Measurements from ENCODE around the gene EWSR1.

Gene EWSR1

DNA sequence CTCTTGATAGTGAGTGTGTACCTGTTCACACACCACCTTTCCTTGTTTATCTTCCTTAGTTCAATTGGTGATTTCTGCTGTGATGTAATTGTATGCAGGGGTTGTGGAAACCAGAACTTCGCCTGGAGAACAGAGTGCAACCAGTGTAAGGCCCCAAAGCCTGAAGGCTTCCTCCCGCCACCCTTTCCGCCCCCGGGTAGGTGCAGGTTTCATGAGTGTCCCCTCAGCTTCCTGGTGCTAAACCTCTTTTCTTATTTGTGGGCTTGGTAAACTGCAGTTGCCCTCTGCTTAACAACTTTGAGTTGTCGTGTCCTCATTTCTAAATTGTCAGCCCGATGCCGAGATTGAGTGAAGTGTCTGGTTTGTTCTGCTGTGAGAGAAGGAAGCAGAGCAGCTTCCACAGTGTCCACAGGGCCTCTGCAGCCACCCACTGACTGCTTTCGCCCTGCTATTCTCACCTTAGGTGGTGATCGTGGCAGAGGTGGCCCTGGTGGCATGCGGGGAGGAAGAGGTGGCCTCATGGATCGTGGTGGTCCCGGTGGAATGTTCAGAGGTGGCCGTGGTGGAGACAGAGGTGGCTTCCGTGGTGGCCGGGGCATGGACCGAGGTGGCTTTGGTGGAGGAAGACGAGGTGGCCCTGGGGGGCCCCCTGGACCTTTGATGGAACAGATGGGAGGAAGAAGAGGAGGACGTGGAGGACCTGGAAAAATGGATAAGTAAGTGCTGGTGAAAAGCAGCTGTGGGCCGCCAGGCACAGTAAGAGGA, 31.2 kb downstream of the EWSR1 start:
- no peak overlapping the region for H3K9ac ChIP-seq (ENCODE audit: low read length)
- H3K27me3 ChIP-seq (ENCODE audit: control insufficient read depth, insufficient read depth, low read length) = no peaks in the 10 kb centered on the region
- H3K9me3 ChIP-seq (ENCODE audit: control insufficient read depth, insufficient read depth, low read depth, low read length) = no peaks in the 10 kb centered on the region
- H3K36me3 ChIP-seq (ENCODE audit: control insufficient read depth, insufficient read depth, low read length) = peaks cover 68% of the 10 kb centered on the region
- no peak overlapping the region for H3K4me3 ChIP-seq (ENCODE audit: low read depth, low read length)
- no peak overlapping the region for H3K27ac ChIP-seq (ENCODE audit: low read depth, low read length)
- H3K4me1 ChIP-seq (ENCODE audit: control insufficient read depth, insufficient read depth, low read length) = no peaks in the 10 kb centered on the region

DNA sequence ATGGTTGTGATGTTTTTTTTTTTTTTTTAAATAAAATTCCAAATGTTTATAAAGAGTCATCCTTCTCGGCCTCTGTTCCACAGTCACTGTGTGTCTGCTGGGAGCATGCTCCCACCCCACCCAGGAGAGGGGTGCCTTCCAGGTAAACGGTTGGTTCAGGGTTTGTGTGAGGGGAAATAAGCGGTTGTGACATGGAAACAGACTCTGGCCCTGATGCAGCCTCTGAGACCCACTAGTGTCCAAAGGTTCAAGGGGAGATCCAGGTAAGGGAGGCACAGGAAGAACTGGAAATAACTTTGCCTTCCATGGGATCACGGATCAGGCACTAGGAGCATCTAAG, 32.4 kb downstream of the EWSR1 start:
- H3K27me3 ChIP-seq (ENCODE audit: control insufficient read depth, insufficient read depth, low read length) = no peaks in the 10 kb centered on the region
- H3K9ac ChIP-seq (ENCODE audit: low read length) = no peak overlapping the region
- no peaks in the 10 kb centered on the region for H3K9me3 ChIP-seq (ENCODE audit: control insufficient read depth, insufficient read depth, low read depth, low read length)
- H3K4me1 ChIP-seq (ENCODE audit: control insufficient read depth, insufficient read depth, low read length) = no peaks in the 10 kb centered on the region
- H3K27ac ChIP-seq (ENCODE audit: low read depth, low read length) = no peak overlapping the region
- no peak overlapping the region for H3K4me3 ChIP-seq (ENCODE audit: low read depth, low read length)
- peaks cover 57% of the 10 kb centered on the region for H3K36me3 ChIP-seq (ENCODE audit: control insufficient read depth, insufficient read depth, low read length)

DNA sequence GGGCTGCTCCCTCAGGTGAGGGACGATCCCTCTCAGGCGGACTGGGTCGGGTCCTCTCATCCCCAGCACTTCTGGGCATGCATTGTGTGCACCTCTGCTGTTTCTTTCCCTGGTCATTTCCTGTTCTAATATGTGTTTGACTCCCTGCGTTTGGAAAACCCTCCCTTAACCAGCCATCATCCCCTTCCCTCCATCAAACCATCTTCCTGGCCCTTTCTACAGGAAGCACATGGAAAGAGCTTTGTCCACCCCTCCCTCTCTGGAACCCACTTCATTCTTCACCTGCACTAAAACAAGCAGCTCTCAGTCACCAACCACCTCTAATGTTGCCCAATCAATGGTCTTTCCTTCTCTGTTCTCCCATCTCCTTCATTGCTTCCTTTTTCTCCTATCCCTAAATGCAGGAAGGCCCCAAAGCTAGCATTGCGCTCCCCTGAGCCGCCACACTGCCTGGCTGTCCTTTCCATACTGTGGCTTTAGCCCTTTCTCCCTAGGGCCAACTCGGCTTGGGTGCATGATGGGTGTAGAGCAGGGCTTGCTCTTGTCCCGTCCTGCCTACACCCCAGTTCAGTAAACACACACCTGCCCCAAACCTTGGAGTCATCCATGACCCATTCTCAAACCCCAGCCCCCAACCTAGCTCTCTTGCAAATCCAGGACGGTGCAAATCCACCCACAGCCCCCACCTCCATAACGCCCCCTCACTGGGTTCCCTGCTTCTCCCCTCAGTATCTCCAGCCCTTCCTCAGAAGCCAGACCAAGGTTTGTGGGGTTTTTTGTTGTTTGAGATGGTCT, 32.9 kb downstream of the EWSR1 start:
- H3K36me3 ChIP-seq (ENCODE audit: control insufficient read depth, insufficient read depth, low read length) = peaks cover 52% of the 10 kb centered on the region
- no peaks in the 10 kb centered on the region for H3K27me3 ChIP-seq (ENCODE audit: control insufficient read depth, insufficient read depth, low read length)
- H3K9ac ChIP-seq (ENCODE audit: low read length) = no peak overlapping the region
- H3K4me1 ChIP-seq (ENCODE audit: control insufficient read depth, insufficient read depth, low read length) = peaks cover 2% of the 10 kb centered on the region; the same call in 1 of the 2 replicates
- H3K27ac ChIP-seq (ENCODE audit: low read depth, low read length) = no peak overlapping the region
- H3K9me3 ChIP-seq (ENCODE audit: control insufficient read depth, insufficient read depth, low read depth, low read length) = no peaks in the 10 kb centered on the region
- no peak overlapping the region for H3K4me3 ChIP-seq (ENCODE audit: low read depth, low read length)

DNA sequence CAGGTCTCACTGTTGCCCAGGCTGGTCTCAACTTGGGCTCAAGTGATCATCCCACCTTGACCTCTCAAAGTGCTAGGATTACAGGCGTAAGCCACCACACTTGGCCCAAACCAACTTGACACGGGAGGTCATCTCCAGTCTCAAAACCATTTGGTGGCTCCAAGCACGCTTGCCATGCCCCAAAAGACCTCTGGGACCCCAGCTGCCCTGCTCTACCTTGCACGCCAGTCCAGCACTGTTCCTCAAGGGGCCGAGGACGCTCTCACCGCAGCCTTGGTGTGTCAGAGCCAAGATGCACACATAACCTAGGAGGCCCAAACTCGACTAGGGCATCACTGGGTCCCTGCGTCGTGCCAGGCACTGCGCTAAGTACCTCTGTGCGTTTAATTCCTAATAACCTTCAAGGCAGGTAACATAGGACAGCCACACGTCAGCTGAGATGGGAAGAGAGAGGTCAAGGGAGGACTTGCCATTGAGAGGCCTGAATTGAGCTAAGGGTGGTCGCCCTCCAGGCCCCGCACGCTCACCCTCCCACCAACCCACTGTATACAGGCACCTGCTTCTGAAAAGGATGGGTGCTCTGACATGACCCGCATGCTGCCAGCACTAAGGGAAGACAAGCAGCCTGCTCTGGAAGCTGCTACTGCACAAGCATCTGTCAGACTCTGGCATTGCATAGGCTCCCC, 33.8 kb downstream of the EWSR1 start:
- peaks cover 3% of the 10 kb centered on the region; the same call in 1 of the 2 replicates for H3K4me1 ChIP-seq (ENCODE audit: control insufficient read depth, insufficient read depth, low read length)
- H3K9me3 ChIP-seq (ENCODE audit: control insufficient read depth, insufficient read depth, low read depth, low read length) = no peaks in the 10 kb centered on the region
- no peak overlapping the region for H3K4me3 ChIP-seq (ENCODE audit: low read depth, low read length)
- H3K27me3 ChIP-seq (ENCODE audit: control insufficient read depth, insufficient read depth, low read length) = no peaks in the 10 kb centered on the region
- peaks cover 43% of the 10 kb centered on the region for H3K36me3 ChIP-seq (ENCODE audit: control insufficient read depth, insufficient read depth, low read length)
- H3K27ac ChIP-seq (ENCODE audit: low read depth, low read length) = no peak overlapping the region
- H3K9ac ChIP-seq (ENCODE audit: low read length) = no peak overlapping the region

DNA sequence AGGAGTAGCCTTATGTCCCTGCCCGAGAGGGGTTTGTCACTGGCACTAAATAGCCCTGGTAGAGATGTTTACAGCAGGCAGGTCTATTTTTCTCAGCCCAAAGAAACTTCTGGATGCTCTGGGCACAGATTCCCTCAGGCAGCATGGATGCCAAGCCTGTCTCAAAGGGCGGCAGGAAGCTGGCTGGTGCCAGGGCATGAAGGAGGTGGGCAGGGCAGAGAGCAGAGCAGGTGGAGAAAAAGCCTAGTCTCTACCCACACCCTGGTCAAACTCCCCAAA, 34.3 kb downstream of the EWSR1 start:
- H3K27ac ChIP-seq (ENCODE audit: low read depth, low read length) = no peak overlapping the region
- H3K9me3 ChIP-seq (ENCODE audit: control insufficient read depth, insufficient read depth, low read depth, low read length) = no peaks in the 10 kb centered on the region
- no peak overlapping the region for H3K4me3 ChIP-seq (ENCODE audit: low read depth, low read length)
- no peaks in the 10 kb centered on the region for H3K27me3 ChIP-seq (ENCODE audit: control insufficient read depth, insufficient read depth, low read length)
- no peak overlapping the region for H3K9ac ChIP-seq (ENCODE audit: low read length)
- peaks cover 4% of the 10 kb centered on the region for H3K4me1 ChIP-seq (ENCODE audit: control insufficient read depth, insufficient read depth, low read length)
- H3K36me3 ChIP-seq (ENCODE audit: control insufficient read depth, insufficient read depth, low read length) = peaks cover 38% of the 10 kb centered on the region

DNA sequence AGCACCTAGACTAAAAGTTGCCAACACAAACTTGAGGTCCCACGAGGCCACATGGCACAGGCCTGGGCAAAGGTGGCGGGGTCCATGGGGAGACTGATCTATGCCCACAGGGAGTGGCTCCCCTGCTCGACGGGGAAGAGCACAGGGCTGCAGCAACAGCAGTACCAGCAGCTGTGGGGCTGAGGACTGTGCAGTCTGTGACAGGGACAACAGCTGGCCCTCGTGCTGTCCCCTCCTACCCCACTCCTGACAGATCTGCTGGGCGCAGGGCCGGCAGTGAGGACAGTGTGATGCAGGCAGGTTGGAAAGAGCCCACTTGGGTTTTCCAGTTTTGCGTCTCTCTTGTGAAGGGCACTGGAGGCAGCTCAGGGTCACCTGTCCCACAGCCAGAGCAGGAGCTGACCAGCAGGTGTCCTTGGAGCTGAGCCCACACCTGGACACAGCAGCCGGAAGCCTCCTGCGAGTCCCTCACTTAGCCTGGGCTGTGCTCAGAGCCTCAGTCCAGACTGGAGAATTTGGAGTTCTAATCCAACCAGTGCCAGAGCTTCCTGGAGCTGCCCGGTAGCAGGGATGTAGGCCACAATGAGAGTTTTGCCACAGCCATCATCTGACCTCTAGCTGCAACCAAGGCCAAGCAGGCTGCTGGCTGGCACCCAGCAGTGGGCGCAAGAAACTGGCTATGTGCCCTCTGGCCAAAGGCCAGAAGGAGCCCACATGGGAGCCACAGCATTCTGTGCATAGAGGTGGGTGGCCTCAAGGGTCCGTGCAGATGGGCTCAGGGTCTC, 34.8 kb downstream of the EWSR1 start:
- peaks cover 33% of the 10 kb centered on the region for H3K36me3 ChIP-seq (ENCODE audit: control insufficient read depth, insufficient read depth, low read length)
- no peaks in the 10 kb centered on the region for H3K27me3 ChIP-seq (ENCODE audit: control insufficient read depth, insufficient read depth, low read length)
- H3K4me3 ChIP-seq (ENCODE audit: low read depth, low read length) = no peak overlapping the region
- no peak overlapping the region for H3K27ac ChIP-seq (ENCODE audit: low read depth, low read length)
- H3K9me3 ChIP-seq (ENCODE audit: control insufficient read depth, insufficient read depth, low read depth, low read length) = no peaks in the 10 kb centered on the region
- H3K4me1 ChIP-seq (ENCODE audit: control insufficient read depth, insufficient read depth, low read length) = peaks cover 7% of the 10 kb centered on the region
- H3K9ac ChIP-seq (ENCODE audit: low read length) = no peak overlapping the region

DNA sequence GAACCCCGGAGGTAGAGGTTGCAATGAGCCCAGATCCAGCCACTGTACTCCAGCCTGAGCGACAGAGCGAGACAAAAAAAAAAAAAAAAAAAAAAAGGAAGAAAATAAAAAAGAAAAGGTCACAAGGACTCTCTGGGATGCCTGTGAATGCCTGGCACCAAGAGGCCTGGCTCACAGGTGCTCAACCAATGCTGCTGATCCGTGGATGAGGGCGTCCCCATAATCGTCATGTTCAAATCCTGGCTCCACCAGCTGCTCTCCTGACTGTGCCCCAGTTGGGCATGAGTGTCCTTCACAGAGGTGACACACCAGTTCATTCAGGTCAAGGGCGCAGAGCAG, 37.7 kb downstream of the EWSR1 start:
- Histone ChIP-seq H3K27ac (ENCODE audit: low read depth, low read length) (peak overlapping the region; percentile 98; the same call in 1 of the 2 replicates), H3K27me3 (ENCODE audit: control insufficient read depth, insufficient read depth, low read length) (no peaks in the 10 kb centered on the region), H3K36me3 (ENCODE audit: control insufficient read depth, insufficient read depth, low read length) (peaks cover 4% of the 10 kb centered on the region), H3K9me3 (ENCODE audit: control insufficient read depth, insufficient read depth, low read depth, low read length) (no peaks in the 10 kb centered on the region), H3K4me3 (ENCODE audit: low read depth, low read length) (peak overlapping the region; percentile 71), H3K4me1 (ENCODE audit: control insufficient read depth, insufficient read depth, low read length) (peaks cover 26% of the 10 kb centered on the region), H3K9ac (ENCODE audit: low read length) (peak overlapping the region; percentile 84)

DNA sequence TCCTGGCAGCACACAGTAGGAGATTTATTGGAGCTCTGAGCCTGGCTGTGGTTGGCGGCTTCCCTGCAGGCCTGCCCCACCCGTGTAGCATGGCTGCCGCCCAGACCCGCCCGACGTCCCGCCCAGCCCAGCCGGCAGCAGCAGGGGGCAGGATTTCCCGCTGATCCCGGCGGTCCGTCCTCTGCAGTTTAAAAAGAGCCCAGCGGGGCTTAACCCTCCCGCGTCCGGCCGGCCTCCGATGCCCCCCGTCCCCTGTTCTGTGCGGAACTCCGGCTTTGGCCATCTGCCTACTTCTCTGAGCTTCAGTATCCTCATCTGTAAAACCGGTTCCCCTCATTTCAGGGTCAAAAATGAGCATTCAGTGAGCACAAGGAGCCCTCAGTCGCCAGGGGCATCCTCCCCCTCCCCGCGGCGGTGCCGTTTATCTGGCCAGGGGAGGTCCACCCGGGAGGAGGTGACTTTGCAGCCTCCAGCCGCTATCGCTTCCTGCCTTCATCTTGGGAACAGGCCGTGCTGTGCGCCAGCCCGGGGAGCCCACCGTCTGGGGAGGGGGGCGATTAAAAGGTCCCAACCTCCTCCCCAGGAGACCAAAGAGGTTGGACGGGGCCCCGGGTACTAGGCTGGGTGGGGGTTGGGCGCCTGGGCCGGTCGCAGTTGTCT, 38.2 kb downstream of the EWSR1 start, which contains the start of gene GAS2L1:
Gene GAS2L1 (plus strand): TSS at position 476 of the 660 bp plus-strand sequence. CDS start 1,456 bp downstream, outside the sequence.
- H3K4me3 ChIP-seq (ENCODE audit: low read depth, low read length) = peak within 1 kb of the TSS; percentile 71
- no peaks in the 10 kb centered on the region for H3K9me3 ChIP-seq (ENCODE audit: control insufficient read depth, insufficient read depth, low read depth, low read length)
- H3K27me3 ChIP-seq (ENCODE audit: control insufficient read depth, insufficient read depth, low read length) = no peaks in the 10 kb centered on the region
- H3K9ac ChIP-seq (ENCODE audit: low read length) = peak within 1 kb of the TSS; percentile 84
- H3K4me1 ChIP-seq (ENCODE audit: control insufficient read depth, insufficient read depth, low read length) = peaks cover 29% of the 10 kb centered on the region
- peak within 1 kb of the TSS; percentile 98; the same call in 1 of the 2 replicates for H3K27ac ChIP-seq (ENCODE audit: low read depth, low read length)
- H3K36me3 ChIP-seq (ENCODE audit: control insufficient read depth, insufficient read depth, low read length) = no peaks in the 10 kb centered on the region

DNA sequence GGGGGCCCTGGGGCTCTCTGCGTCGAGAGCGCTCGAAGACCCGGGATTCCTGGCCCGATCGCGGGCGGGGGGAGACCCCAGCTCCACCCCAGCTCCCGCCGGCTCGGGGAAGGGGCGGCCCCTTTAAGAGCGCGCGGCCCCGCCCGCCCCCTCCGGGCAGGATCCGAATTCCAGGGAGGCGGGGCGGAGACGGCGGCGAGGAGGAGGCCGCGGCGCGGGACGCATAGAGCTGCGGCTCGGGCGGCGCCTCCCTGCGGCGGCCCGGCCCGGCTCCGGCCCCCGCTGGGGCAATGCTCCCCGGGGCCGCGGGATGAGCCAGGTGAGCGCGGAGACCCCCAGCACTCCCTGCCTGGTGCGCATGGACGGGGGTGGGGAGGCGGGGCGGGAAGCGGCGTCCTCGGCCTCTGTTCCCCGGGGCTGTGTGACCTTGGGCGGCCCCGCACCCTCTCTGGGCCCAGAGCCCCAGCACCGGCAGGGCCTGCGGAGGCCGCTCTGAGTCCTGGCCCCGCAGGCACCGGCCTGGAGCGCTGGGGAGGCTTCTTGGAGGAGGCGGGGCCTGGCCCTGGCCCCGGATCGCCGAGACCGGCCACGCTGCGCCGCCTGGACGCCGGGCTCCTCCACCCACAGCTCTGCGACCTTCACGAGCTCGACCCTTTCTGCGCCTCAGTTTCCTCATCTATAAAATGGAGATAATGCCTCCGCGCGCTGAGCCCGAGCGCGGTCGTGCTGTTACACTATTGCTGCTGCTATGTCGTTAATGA, 38.9 kb downstream of the EWSR1 start:
- Histone ChIP-seq H3K4me3 (ENCODE audit: low read depth, low read length) (peak overlapping the region; percentile 71), H3K27me3 (ENCODE audit: control insufficient read depth, insufficient read depth, low read length) (no peaks in the 10 kb centered on the region), H3K9me3 (ENCODE audit: control insufficient read depth, insufficient read depth, low read depth, low read length) (no peaks in the 10 kb centered on the region), H3K9ac (ENCODE audit: low read length) (peak overlapping the region; percentile 84), H3K27ac (ENCODE audit: low read depth, low read length) (peak overlapping the region; percentile 98; the same call in 1 of the 2 replicates), H3K36me3 (ENCODE audit: control insufficient read depth, insufficient read depth, low read length) (no peaks in the 10 kb centered on the region), H3K4me1 (ENCODE audit: control insufficient read depth, insufficient read depth, low read length) (peaks cover 29% of the 10 kb centered on the region)

All from HUES6 (cell line).